GM21381 (cell line): ENCODE results near the gene AFAP1L2.

Experiments used
- ATAC-seq: cut with Tn5 transposase; IDR thresholded peaks from one replicate; pipeline ENCODE4 v1.9.1; 2021; ENCODE audit warnings: mild to moderate bottlenecking, moderate library complexity; ENCODE audit not compliant: unreplicated experiment

Gene AFAP1L2

GRCh38 chr10:114295393-114295792 lies 108.9 kb downstream of the AFAP1L2 start:
- ATAC-seq = no peak

- no peak for ATAC-seq
Observed at GRCh38 chr10:114294549-114294948, 109.8 kb downstream of the AFAP1L2 start.

- ATAC-seq = no peak
Observed at GRCh38 chr10:114293075-114293474, 111.2 kb downstream of the AFAP1L2 start.

GRCh38 chr10:114291516-114291915 lies 112.8 kb downstream of the AFAP1L2 start:
- ATAC-seq = no peak

- ATAC-seq = no peak
Observed at GRCh38 chr10:114291076-114291475, 113.2 kb downstream of the AFAP1L2 start.

- no peak for ATAC-seq
Observed at GRCh38 chr10:114290038-114290437, 114.3 kb downstream of the AFAP1L2 start.

GRCh38 chr10:114289096-114289436 lies 115.2 kb downstream of the AFAP1L2 start:
- ATAC-seq = no peak

GRCh38 chr10:114288424-114289095 lies 115.7 kb downstream of the AFAP1L2 start:
- ATAC-seq = no peak

- ATAC-seq = no peak
Observed at GRCh38 chr10:114286921-114287320, 117.4 kb downstream of the AFAP1L2 start.

GRCh38 chr10:114285961-114286441 lies 118.3 kb downstream of the AFAP1L2 start:
- ATAC-seq = no peak

- ATAC-seq = no peak
Observed at GRCh38 chr10:114284346-114285071, 119.8 kb downstream of the AFAP1L2 start.

- ATAC-seq = no peak
Observed at GRCh38 chr10:114283535-114284234, 120.6 kb downstream of the AFAP1L2 start.

- ATAC-seq = no peak
Observed at GRCh38 chr10:114283091-114283490, 121.2 kb downstream of the AFAP1L2 start.

- ATAC-seq = no peak
Observed at GRCh38 chr10:114282526-114282925, 121.8 kb downstream of the AFAP1L2 start.

- no peak for ATAC-seq
Observed at GRCh38 chr10:114281461-114281860, 122.8 kb downstream of the AFAP1L2 start.

GRCh38 chr10:114281006-114281405 lies 123.3 kb downstream of the AFAP1L2 start:
- no peak for ATAC-seq

- ATAC-seq = no peak
Observed at GRCh38 chr10:114279901-114280644, 124.2 kb downstream of the AFAP1L2 start.

GRCh38 chr10:114279289-114279688 lies 125.0 kb downstream of the AFAP1L2 start:
- ATAC-seq = no peak

- no peak for ATAC-seq
Observed at GRCh38 chr10:114278884-114279191, 125.5 kb downstream of the AFAP1L2 start.

GRCh38 chr10:114278140-114278883 lies 126.0 kb downstream of the AFAP1L2 start:
- ATAC-seq = no peak

- ATAC-seq = no peak
Observed at GRCh38 chr10:114276671-114277070, 127.6 kb downstream of the AFAP1L2 start.
